K562 (cell line): ENCODE measurements around the gene CAPZB. TPM values are rescaled to one million over a fixed set of nuclear protein-coding genes. Genes with fewer than 3 reads are reported as not detected.

Experiments used
- ATAC-seq: fragments of 200-7000 bp; cut with Tn5 transposase; 3 replicates; pipeline ENCODE4 v1.9.1; 2020; ENCODE audit warnings: moderate library complexity
- BruUV-seq: library from RNA; stranded (reverse); fragments of 400-500 nt; replicated peaks from 2 replicates; lab custom pipeline; 2021; lab: Mats Ljungman, UMichigan
- CTCF ChIA-PET: fragments of 300-600 bp; formaldehyde crosslinking; extraction: SDS; loops from one replicate; lab custom pipeline; 2021; ENCODE audit warnings: low intra/inter-chr PET ratio; lab: Yijun Ruan, JAX
- POLR2A ChIA-PET: fragments of 300-600, 350-650 bp; sonication (Branson Sonifier 250); formaldehyde crosslinking; extraction: SDS; loops from one replicate; lab custom pipeline; 2021; ENCODE audit warnings: antibody characterized with exemption, inconsistent platforms; lab: Yijun Ruan, JAX
- DNase-seq, 4 experiments: peaks; one replicate each; pipeline versions ENCODE4 v3.0.0 to v3.0.0-alpha.2; 2011 to 2018; ENCODE audit warnings: low spot score in 3 of 4, mixed read lengths in 3 of 4; ENCODE audit errors: extremely low read depth in 1 of 4
- FAIRE-seq: peaks from 2 replicates; lab custom pipeline; 2011; peaks lifted over from hg19 to GRCh38; lab: Jason Lieb, UNC
- H2AFZ ChIP-seq: 2 replicates; pipeline ENCODE4 v1.6.0; 2011; ENCODE audit warnings: low read depth, low read length, control low read depth, inconsistent platforms
- H3K27ac ChIP-seq: fragments of 200-600 bp; 3 replicates; pipeline ENCODE4 v1.8.0; 2011; ENCODE audit warnings: low read depth, mild to moderate bottlenecking, control low read depth, inconsistent platforms, low read length, moderate library complexity, mixed read lengths; ENCODE audit errors: extremely low read depth
- H3K27me3 ChIP-seq, 2 experiments: fragments of 300-600 bp in 1 of 2; 2 replicates in 1 of 2; 3 replicates in 1 of 2; pipeline versions ENCODE4 v1.6.0 to v1.8.0; 2011; ENCODE audit warnings: inconsistent platforms in 2 of 2, low read length in 2 of 2, mild to moderate bottlenecking in 1 of 2, mixed read lengths in 1 of 2, moderate library complexity in 1 of 2; ENCODE audit not compliant: control insufficient read depth in 2 of 2, insufficient read depth in 2 of 2
- H3K36me3 ChIP-seq: fragments of 300-600 bp; 3 replicates; pipeline ENCODE4 v1.8.0; 2011; ENCODE audit warnings: mild to moderate bottlenecking, low read length, inconsistent platforms; ENCODE audit not compliant: control insufficient read depth, insufficient read depth
- H3K4me1 ChIP-seq, 2 experiments: fragments of 200-600 bp in 1 of 2; replicated peaks in 1 of 2; 2 replicates in 1 of 2; 3 replicates in 1 of 2; pipeline versions ENCODE4 v1.5.1 to v1.8.0; 2011; ENCODE audit warnings: inconsistent platforms in 2 of 2, low read length in 2 of 2, mild to moderate bottlenecking in 1 of 2, mixed read lengths in 1 of 2, moderate library complexity in 1 of 2; ENCODE audit not compliant: control insufficient read depth in 2 of 2, insufficient read depth in 2 of 2
- H3K4me2 ChIP-seq: 2 replicates; pipeline ENCODE4 v1.6.1; 2011; ENCODE audit warnings: low read length, control low read depth, inconsistent platforms, mixed read lengths; ENCODE audit not compliant: insufficient read depth
- H3K4me3 ChIP-seq: fragments of 200-600 bp; sonication (generic), shearing (Covaris generic); 2 replicates; pipeline ENCODE4 v1.5.1; 2016; ENCODE audit warnings: control low read depth, inconsistent platforms
- H3K79me2 ChIP-seq: fragments of 200-600 bp; 3 replicates; pipeline ENCODE4 v1.8.0; 2011; ENCODE audit warnings: low read length, inconsistent platforms; ENCODE audit not compliant: control insufficient read depth, insufficient read depth
- H3K9ac ChIP-seq, 2 experiments: 2 replicates each; pipeline versions ENCODE4 v1.6.0 to v1.6.1; 2011; ENCODE audit warnings: low read depth in 2 of 2, low read length in 2 of 2, control low read depth in 1 of 2, inconsistent platforms in 1 of 2, mild to moderate bottlenecking in 1 of 2, mixed read lengths in 1 of 2; ENCODE audit not compliant: insufficient read depth in 1 of 2
- H3K9me1 ChIP-seq: one replicate; pipeline ENCODE4 v1.6.0; 2011; ENCODE audit warnings: inconsistent platforms, mild to moderate bottlenecking, low read length, moderate library complexity; ENCODE audit not compliant: control insufficient read depth, insufficient read depth
- H3K9me3 ChIP-seq: replicated peaks from 2 replicates; pipeline ENCODE4 v1.5.1; 2011; ENCODE audit warnings: low read depth, low read length, inconsistent platforms; ENCODE audit not compliant: control insufficient read depth, insufficient read depth
- H4K20me1 ChIP-seq: replicated peaks from 2 replicates; pipeline ENCODE4 v1.6.1; 2011; ENCODE audit warnings: low read length, inconsistent platforms, mixed read lengths; ENCODE audit not compliant: control insufficient read depth, insufficient read depth
- ARID3A ChIP-seq: IDR thresholded peaks from 2 replicates; pipeline ENCODE4 v1.6.1; 2012; ENCODE audit warnings: low read depth, low read length, improper control_type of control experiment, borderline replicate concordance
- CREB3 ChIP-seq: fragments of 450-650 bp; conservative IDR thresholded peaks from 2 replicates; pipeline ENCODE4 v1.6.1; 2016; ENCODE audit warnings: missing genetic modification characterization, low read depth, mild to moderate bottlenecking, missing compliant biosample characterization, moderate library complexity
- CUX1 ChIP-seq: fragments of 200-800 bp; sonication (Bioruptor generic); IDR thresholded peaks from 2 replicates; pipeline ENCODE4 v1.6.1; 2016; ENCODE audit warnings: missing genetic modification characterization, missing compliant biosample characterization
- KLF10 ChIP-seq: fragments of 250-450 bp; sonication (Bioruptor Pico); IDR thresholded peaks from 2 replicates; pipeline ENCODE4 v1.6.1; 2021; ENCODE audit warnings: matching md5 sums
- KLF13 ChIP-seq: fragments of 450-650 bp; IDR thresholded peaks from 2 replicates; pipeline ENCODE4 v1.6.1; 2016; ENCODE audit warnings: missing genetic modification characterization, low read depth, mild to moderate bottlenecking, missing compliant biosample characterization, moderate library complexity, borderline replicate concordance
- NFIX ChIP-seq: fragments of 250-450 bp; sonication (Bioruptor Pico); IDR thresholded peaks from 2 replicates; pipeline ENCODE4 v1.4.0; 2020; ENCODE audit warnings: low read depth, mild to moderate bottlenecking, moderate library complexity
- POLR2H ChIP-seq: IDR thresholded peaks from 2 replicates; pipeline ENCODE4 v1.6.1; 2016; ENCODE audit warnings: missing genetic modification characterization, low read depth, mild to moderate bottlenecking, control low read depth, missing compliant biosample characterization, moderate library complexity
- SIN3B ChIP-seq: fragments of 450-650 bp; IDR thresholded peaks from 2 replicates; pipeline ENCODE4 v1.6.1; 2017; ENCODE audit warnings: low read depth, mild to moderate bottlenecking, moderate library complexity
- SPI1 ChIP-seq: IDR thresholded peaks from 2 replicates; pipeline ENCODE4 v1.6.1; 2011; ENCODE audit warnings: low read depth, low read length, control low read depth, borderline replicate concordance
- TCF7L2 ChIP-seq: fragments of 150-350 bp; IDR thresholded peaks from 2 replicates; pipeline ENCODE4 v1.6.1; 2016; ENCODE audit warnings: low read depth, mild to moderate bottlenecking, low read length, moderate library complexity
- TRIM28 ChIP-seq: fragments of 450-650 bp; IDR thresholded peaks from 2 replicates; pipeline ENCODE4 v1.6.1; 2017
- XRCC5 ChIP-seq: fragments of 200-400 bp; formaldehyde crosslinking; IDR thresholded peaks from 2 replicates; pipeline ENCODE4 v1.6.1; 2017; ENCODE audit warnings: low read depth, mild to moderate bottlenecking, low read length
- ZBTB1 ChIP-seq: sonication (generic); formaldehyde crosslinking; IDR thresholded peaks from 2 replicates; pipeline ENCODE4 v1.8.1; 2023; ENCODE audit warnings: missing genetic modification reagents, low read depth, mild to moderate bottlenecking, borderline replicate concordance
- ZNF79 ChIP-seq: fragments of 250-450 bp; sonication (Bioruptor Pico); IDR thresholded peaks from 2 replicates; pipeline ENCODE4 v1.4.0; 2020; ENCODE audit warnings: low read depth, mild to moderate bottlenecking, moderate library complexity
- WGBS: fragments of 100-300 bp; shearing (Covaris generic); methylation state at CpG from one replicate; pipeline ENCODE4 v1.1.6; 2016; ENCODE audit warnings: low coverage, mixed read lengths; ENCODE audit not compliant: insufficient coverage; ENCODE audit errors: missing lambda C conversion rate; 5-methylcytosine and 5-hydroxymethylcytosine counted together
- in situ Hi-C: fragments of 300-500 bp; cut with MboI; formaldehyde crosslinking; loops from 4 replicates; pipeline ENCODE4 v1.15.0; 2018; ENCODE audit warnings: inconsistent platforms, mixed read lengths
- intact Hi-C: fragments of 100-400 bp; cut with micrococcal nuclease; formaldehyde crosslinking; loops from 2 replicates; pipeline ENCODE4 v1.14.2; 2022
- polyA plus RNA-seq, 8 experiments: library from polyadenylated mRNA; depleted of rRNA in 4 of 8; stranded (reverse) in 5 of 8; unstranded in 3 of 8; fragments of >200 nt; fragmentation: Nextera tagmentation in 2 of 8; fragmentation: Illumina TruSeq in 1 of 8; extraction: Ambion mirVana in 2 of 8; extraction: Trizol in 1 of 8; gene quantifications; 2 replicates each; pipeline versions ENCODE4 v1.2.1 to v1.2.3, GENCODE V29; 2011 to 2014; ENCODE audit warnings: inconsistent platforms in 1 of 8, missing spikeins in 1 of 8
- total RNA-seq, 7 experiments: library from RNA; depleted of rRNA in 6 of 7; stranded (reverse); fragments of >200 nt in 6 of 7; fragmentation: Illumina TruSeq in 2 of 7; extraction: Trizol in 2 of 7; gene quantifications; 2 replicates each; pipeline versions ENCODE4 v1.2.1 to v1.2.3, GENCODE V29; 2011 to 2021; ENCODE audit warnings: low replicate concordance in 1 of 7

CAPZB gene
- total and polyA plus RNA-seq, 9 of the 15 experiments (the other 6 are each of a cell fraction or from before 2014, with no cell fraction given): 57.6 to 297 (median 125) TPM

GRCh38 chr1:19289244-19289643, 196.1 kb downstream of the CAPZB start:
- intact Hi-C loops: no loop called here
- Histone ChIP-seq H3K27me3 (no peaks in the 10 kb centered on the region), H3K9me1 (no peaks in the 10 kb centered on the region), H3K36me3 (no peaks in the 10 kb centered on the region), H3K79me2 (no peaks in the 10 kb centered on the region), H3K4me2 (no peak overlapping the region), H3K4me3 (no peak overlapping the region), H3K4me1 (peaks cover 0 to 5% of the 10 kb centered on the region in 2 experiments; a peak in 1 of 5 replicates), H2AFZ (no peak overlapping the region), H4K20me1 (no peaks in the 10 kb centered on the region), H3K9me3 (no peaks in the 10 kb centered on the region), H3K27ac (no peak overlapping the region), H3K9ac (no peak overlapping the region)
- 47% methylated on average over 2 of the region's 2 CpGs for WGBS
- ChIA-PET CTCF (no interaction called here), POLR2A (no interaction called here)
- ATAC-seq (no peak), DNase-seq (no peak), FAIRE-seq (no peak)
- in situ Hi-C loops: no loop called here
- no TSS peak for BruUV-seq
- no peak for TF ChIP-seq XRCC5
- no peak for TF ChIP-seq ZBTB1 (CRISPR knock-in tag)
- no peak for TF ChIP-seq KLF13 (tag)
- TF ChIP-seq NFIX: no peak
- no peak for TF ChIP-seq SPI1
- no peak for TF ChIP-seq CREB3 (tag)
- no peak for TF ChIP-seq TCF7L2
- TF ChIP-seq KLF10 (CRISPR knock-in tag): no peak
- no peak for TF ChIP-seq ARID3A
- TF ChIP-seq ZNF79 (CRISPR knock-in tag): no peak
- TF ChIP-seq POLR2H (tag): no peak
- no peak for TF ChIP-seq CUX1
- TF ChIP-seq SIN3B: no peak
- no peak for TF ChIP-seq TRIM28
